H1 (cell line): ENCODE measurements around the gene UBE2E2. TPM values are rescaled to one million over a fixed set of nuclear protein-coding genes. Genes with fewer than 3 reads are reported as not detected.

Experiments
- CTCF ChIA-PET: fragments of 300-600 bp; sonication (Branson Sonifier 250); formaldehyde crosslinking; loops from one replicate; lab custom pipeline; 2021; ENCODE audit not compliant: partially characterized antibody; lab: Charles Lee
- POLR2A ChIA-PET: fragments of 300-600 bp; sonication (Branson Sonifier 250); formaldehyde crosslinking; loops from one replicate; lab custom pipeline; 2021; ENCODE audit warnings: inconsistent platforms; ENCODE audit not compliant: partially characterized antibody; lab: Charles Lee
- DNase-seq, 2 experiments: peaks; one replicate each; pipeline versions ENCODE4 v3.0.0 to v3.0.0-alpha.2; 2010 to 2022; ENCODE audit warnings: low spot score in 2 of 2, low read depth in 1 of 2, mixed read lengths in 1 of 2
- FAIRE-seq: peaks from 2 replicates; lab custom pipeline; 2011; peaks lifted over from hg19 to GRCh38; lab: Jason Lieb, UNC
- H2AFZ ChIP-seq: 2 replicates; pipeline ENCODE4 v1.8.1; 2012; ENCODE audit warnings: low read length, inconsistent platforms
- H2AK5ac ChIP-seq: 2 replicates; pipeline ENCODE4 v1.6.1; 2013; ENCODE audit warnings: low read depth, low read length
- H2BK120ac ChIP-seq: replicated peaks from 2 replicates; pipeline ENCODE3; 2013; ENCODE audit warnings: low read depth, low read length, inconsistent platforms
- H2BK12ac ChIP-seq: 2 replicates; pipeline ENCODE4 v1.6.1; 2013; ENCODE audit warnings: low read depth, low read length
- H2BK15ac ChIP-seq: 2 replicates; pipeline ENCODE4 v1.6.1; 2013; ENCODE audit warnings: low read length
- H2BK20ac ChIP-seq: 2 replicates; pipeline ENCODE4 v1.6.1; 2013; ENCODE audit warnings: low read length
- H2BK5ac ChIP-seq: 2 replicates; pipeline ENCODE4 v1.6.1; 2013; ENCODE audit warnings: low read depth, low read length
- H3K14ac ChIP-seq: 2 replicates; pipeline ENCODE4 v1.6.1; 2013; ENCODE audit warnings: inconsistent platforms; ENCODE audit not compliant: insufficient read length
- H3K18ac ChIP-seq: 2 replicates; pipeline ENCODE4 v1.6.1; 2013; ENCODE audit warnings: low read length; ENCODE audit errors: extremely low read depth
- H3K23ac ChIP-seq: 2 replicates; pipeline ENCODE4 v1.6.1; 2013; ENCODE audit warnings: inconsistent platforms; ENCODE audit not compliant: insufficient read length
- H3K23me2 ChIP-seq: 2 replicates; pipeline ENCODE4 v1.6.1; 2013; ENCODE audit warnings: low read depth, low read length
- H3K27ac ChIP-seq: 2 replicates; pipeline ENCODE4 v1.6.1; 2011; ENCODE audit warnings: low read depth, low read length, inconsistent platforms
- H3K27me3 ChIP-seq, 4 experiments: replicated peaks in 1 of 4; 1 replicate in 1 of 4; 2 replicates in 3 of 4; pipeline versions ENCODE4 v1.6.1 to v1.8.1; 2011 to 2013; ENCODE audit warnings: low read length in 3 of 4, mild to moderate bottlenecking in 3 of 4, inconsistent platforms in 2 of 4, mixed read lengths in 2 of 4, moderate library complexity in 1 of 4; ENCODE audit not compliant: control insufficient read depth in 3 of 4, insufficient read depth in 3 of 4; ENCODE audit errors: extremely low read depth in 1 of 4
- H3K36me3 ChIP-seq, 4 experiments: 2 replicates each; pipeline versions ENCODE4 v1.6.1 to v1.8.1; 2011 to 2013; ENCODE audit warnings: mild to moderate bottlenecking in 4 of 4, low read length in 3 of 4, moderate library complexity in 2 of 4, control low read depth in 1 of 4, inconsistent platforms in 1 of 4; ENCODE audit not compliant: insufficient read depth in 4 of 4, control insufficient read depth in 2 of 4
- H3K4ac ChIP-seq: replicated peaks from 2 replicates; pipeline ENCODE3; 2013; ENCODE audit warnings: low read length, low read depth, mixed read lengths, inconsistent platforms; ENCODE audit not compliant: insufficient read length
- H3K4me1 ChIP-seq, 4 experiments: replicated peaks in 1 of 4; 1 replicate in 1 of 4; 2 replicates in 3 of 4; pipeline versions ENCODE4 v1.6.1 to v1.8.1; 2011 to 2013; ENCODE audit warnings: low read length in 3 of 4, inconsistent platforms in 2 of 4, mixed read lengths in 1 of 4; ENCODE audit not compliant: insufficient read depth in 4 of 4, control insufficient read depth in 3 of 4
- H3K4me2 ChIP-seq, 2 experiments: 2 replicates each; pipeline versions ENCODE4 v1.6.1 to v1.8.1; 2011 to 2013; ENCODE audit warnings: low read depth in 2 of 2, low read length in 2 of 2, control low read depth in 1 of 2, inconsistent platforms in 1 of 2, mild to moderate bottlenecking in 1 of 2; ENCODE audit not compliant: insufficient read depth in 1 of 2
- H3K4me3 ChIP-seq, 4 experiments: fragments of 200-600, 300-600 bp in 1 of 4; sonication (generic), shearing (Covaris generic), sonication (Bioruptor Twin) in 1 of 4; 2 replicates each; pipeline versions ENCODE4 v1.5.1 to v1.8.1; 2011 to 2016; ENCODE audit warnings: low read length in 4 of 4, low read depth in 3 of 4, control low read depth in 2 of 4, inconsistent platforms in 2 of 4, mild to moderate bottlenecking in 2 of 4, mixed read lengths in 1 of 4, moderate library complexity in 1 of 4; ENCODE audit not compliant: insufficient read depth in 2 of 4; ENCODE audit errors: extremely low read depth in 1 of 4
- H3K56ac ChIP-seq: replicated peaks from 2 replicates; pipeline ENCODE3; 2013; ENCODE audit warnings: low read depth, mild to moderate bottlenecking, mixed read lengths, low read length, inconsistent platforms; ENCODE audit not compliant: insufficient read length
- H3K79me1 ChIP-seq: 2 replicates; pipeline ENCODE4 v1.6.1; 2013; ENCODE audit warnings: low read depth, low read length, control low read depth
- H3K79me2 ChIP-seq, 2 experiments: 2 replicates each; pipeline versions ENCODE4 v1.6.1 to v1.8.1; 2012 to 2013; ENCODE audit warnings: low read length in 2 of 2, mild to moderate bottlenecking in 2 of 2, inconsistent platforms in 1 of 2; ENCODE audit not compliant: insufficient read depth in 2 of 2, control insufficient read depth in 1 of 2
- H3K9ac ChIP-seq, 4 experiments: replicated peaks in 1 of 4; 1 replicate in 1 of 4; 2 replicates in 3 of 4; pipeline versions ENCODE4 v1.6.1 to v1.8.1; 2011 to 2013; ENCODE audit warnings: low read depth in 3 of 4, low read length in 3 of 4, control low read depth in 2 of 4, mild to moderate bottlenecking in 2 of 4, moderate library complexity in 2 of 4, inconsistent platforms in 1 of 4; ENCODE audit errors: extremely low read depth in 1 of 4
- H3K9me3 ChIP-seq, 2 experiments: 2 replicates each; pipeline versions ENCODE4 v1.6.1 to v1.8.1; 2012 to 2013; ENCODE audit warnings: mild to moderate bottlenecking in 2 of 2, moderate library complexity in 2 of 2, control low read depth in 1 of 2, inconsistent platforms in 1 of 2, low read depth in 1 of 2, low read length in 1 of 2, mixed read lengths in 1 of 2; ENCODE audit not compliant: insufficient read depth in 2 of 2
- H4K20me1 ChIP-seq, 2 experiments: replicated peaks in 1 of 2; 2 replicates each; pipeline versions ENCODE3 to v1.8.1; 2011 to 2013; ENCODE audit warnings: inconsistent platforms in 2 of 2, low read length in 2 of 2, mild to moderate bottlenecking in 1 of 2; ENCODE audit not compliant: insufficient read depth in 2 of 2, control insufficient read depth in 1 of 2
- H4K5ac ChIP-seq: 2 replicates; pipeline ENCODE4 v1.6.1; 2013; ENCODE audit warnings: low read length, low read depth, mixed read lengths, inconsistent platforms; ENCODE audit not compliant: insufficient read length
- H4K8ac ChIP-seq: 2 replicates; pipeline ENCODE4 v1.8.0; 2013; ENCODE audit warnings: mild to moderate bottlenecking, moderate library complexity, low read length, inconsistent platforms; ENCODE audit not compliant: insufficient read depth; ENCODE audit errors: extremely low read depth
- H4K91ac ChIP-seq: replicated peaks from 2 replicates; pipeline ENCODE3; 2013; ENCODE audit warnings: low read length, mixed read lengths, inconsistent platforms; ENCODE audit not compliant: insufficient read length
- CHD1 ChIP-seq: IDR thresholded peaks from 2 replicates; pipeline ENCODE4 v1.6.1; 2012; ENCODE audit warnings: low read depth, low read length, improper control_type of control experiment
- GTF2F1 ChIP-seq: IDR thresholded peaks from 2 replicates; pipeline ENCODE4 v1.6.1; 2012; ENCODE audit warnings: low read depth, low read length, improper control_type of control experiment, borderline replicate concordance
- SRF ChIP-seq: IDR thresholded peaks from 2 replicates; pipeline ENCODE4 v1.6.1; 2011; ENCODE audit warnings: mild to moderate bottlenecking, low read depth, low read length, moderate library complexity
- WGBS, 2 experiments: shearing (Covaris generic) in 1 of 2; methylation state at CpG; one replicate each; pipeline versions ENCODE4 v1.1.6 to v1.1.7; 2013 to 2015; ENCODE audit warnings: low lambda C conversion rate in 2 of 2, mixed read lengths in 2 of 2, inconsistent platforms in 1 of 2, low coverage in 1 of 2, missing lambda C conversion rate in 1 of 2; ENCODE audit not compliant: insufficient replicate concordance in 2 of 2, insufficient coverage in 1 of 2, insufficient read length in 1 of 2; ENCODE audit errors: extremely low coverage in 1 of 2, missing lambda C conversion rate in 1 of 2; 5-methylcytosine and 5-hydroxymethylcytosine counted together
- polyA plus RNA-seq, 7 experiments: library from polyadenylated mRNA; depleted of rRNA in 3 of 7; stranded (reverse) in 5 of 7; unstranded in 2 of 7; fragments of >200 nt in 5 of 7; fragments of 200-250 nt in 2 of 7; gene quantifications; 1 replicate in 5 of 7; 2 replicates in 1 of 7; 4 replicates in 1 of 7; pipeline versions ENCODE4 v1.2.1 to v1.2.3, GENCODE V29; 2011 to 2013; ENCODE audit warnings: missing spikeins in 2 of 7, mixed read lengths in 2 of 7
- total RNA-seq: library from RNA; stranded (reverse); fragmentation: NEBNext Ultra II Directional; extraction: Animal tissue kit (Norgen Biotek cat#: 25700); gene quantifications from 2 replicates; pipeline ENCODE4 v1.2.1, GENCODE V29; 2021

The UBE2E2 gene
- total and polyA plus RNA-seq, 2 of the 8 experiments (the other 6 are each of a cell fraction or from before 2014, with no cell fraction given), result 57.6 to 70.6 TPM

DNA sequence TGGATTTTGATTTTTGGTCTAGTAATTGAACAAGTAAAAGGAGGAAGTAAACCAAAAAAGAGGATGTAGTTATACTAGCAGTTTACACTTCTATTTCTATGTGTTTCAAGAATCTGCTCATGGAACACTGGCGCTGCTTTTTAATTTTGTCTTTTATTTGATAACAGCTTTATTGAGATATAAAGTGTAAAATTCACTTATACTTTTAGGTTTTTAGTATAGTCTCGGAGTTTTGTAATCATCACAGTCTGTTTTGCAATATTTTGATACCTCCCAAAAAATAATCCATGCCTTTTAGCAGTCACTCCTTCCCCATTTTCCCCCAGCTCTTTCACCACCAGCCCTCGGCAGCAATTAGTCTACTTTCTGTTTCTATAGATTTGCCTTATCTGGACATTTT is 18.0 kb downstream of the UBE2E2 start:
- no peak overlapping the region for H3K23ac ChIP-seq
- no peak overlapping the region for H3K14ac ChIP-seq
- no peak overlapping the region for H3K4ac ChIP-seq
- H2AK5ac ChIP-seq, result no peak overlapping the region
- H3K4me1 ChIP-seq, result no peaks in the 10 kb centered on the region
- TF ChIP-seq SRF (no peak), GTF2F1 (no peak), CHD1 (no peak)
- POLR2A ChIA-PET, result no interaction called here
- H2BK20ac ChIP-seq, result no peak overlapping the region
- no peaks in the 10 kb centered on the region for H3K36me3 ChIP-seq
- no peak overlapping the region for H4K91ac ChIP-seq
- DNase-seq (no peak), FAIRE-seq (no peak)
- CTCF ChIA-PET, result no interaction called here
- no peaks in the 10 kb centered on the region for H3K23me2 ChIP-seq
- no peak overlapping the region for H3K18ac ChIP-seq
- no peak overlapping the region for H3K56ac ChIP-seq
- no peak overlapping the region for H2BK5ac ChIP-seq
- no peaks in the 10 kb centered on the region for H3K27me3 ChIP-seq
- H3K79me1 ChIP-seq, result no peaks in the 10 kb centered on the region
- no peak overlapping the region for H3K4me2 ChIP-seq
- H3K27ac ChIP-seq, result no peak overlapping the region
- H3K4me3 ChIP-seq, result no peak overlapping the region
- H3K9ac ChIP-seq, result no peak overlapping the region
- no peak overlapping the region for H2AFZ ChIP-seq
- 0 out of 4 replicates have a peak, but pooled peaks cover 0 to 2% of the 10 kb centered on the region in 2 experiments for H3K9me3 ChIP-seq
- no peak overlapping the region for H2BK120ac ChIP-seq
- no peak overlapping the region for H4K8ac ChIP-seq
- H3K79me2 ChIP-seq, result peaks cover 0 to 67% of the 10 kb centered on the region in 2 experiments; a peak in 3 of 4 replicates
- no peak overlapping the region for H4K5ac ChIP-seq
- no peak overlapping the region for H2BK15ac ChIP-seq
- H4K20me1 ChIP-seq, result no peaks in the 10 kb centered on the region
- WGBS, 2 experiments, result 91% methylated on average over 3 of the region's 3 CpGs; no CpG with 5 or more reads in 1 of the 2 experiments
- no peak overlapping the region for H2BK12ac ChIP-seq
